Gastroesophageal sphincter (tissue), 4 donors: ENCODE results near the gene POLR2H. TPM values are rescaled to one million over a fixed set of nuclear protein-coding genes. Genes with fewer than 3 reads are reported as not detected.
"Not testable (repeated sequence)": the region's sequence is repeated elsewhere in the genome, so short reads cannot be mapped to it uniquely, and the experiment has no call there.

ENCODE experiments used
- ATAC-seq: fragments of 150-250 bp; one replicate; pipeline ENCODE4 v1.9.1; 2016; ENCODE audit warnings: mild to moderate bottlenecking, moderate library complexity
- H3K27ac ChIP-seq, 4 donors: fragments of 200-600 bp; sonication (generic) in 3 of 4; 1 replicate in 3 of 4; 2 replicates in 1 of 4; pipeline ENCODE4 v1.5.1; 2016 to 2019
- H3K27me3 ChIP-seq: fragments of 200-600 bp; sonication (generic); one replicate; pipeline ENCODE4 v1.5.1; 2019
- H3K36me3 ChIP-seq, 2 donors: fragments of 200-600 bp; sonication (generic); one replicate each; pipeline ENCODE4 v1.5.1; 2019; ENCODE audit warnings: control low read depth in 1 of 2
- H3K4me1 ChIP-seq, 3 donors: fragments of 200-600 bp; sonication (generic); 1 replicate in 2 of 3; 2 replicates in 1 of 3; pipeline ENCODE4 v1.5.1; 2016 to 2019; ENCODE audit warnings: control low read depth in 2 of 3
- H3K4me3 ChIP-seq, 2 donors: fragments of 200-600 bp; sonication (generic); one replicate each; pipeline ENCODE4 v1.5.1; 2019; ENCODE audit warnings: mild to moderate bottlenecking in 1 of 2, moderate library complexity in 1 of 2
- H3K9me3 ChIP-seq, 3 donors: fragments of 200-600 bp; sonication (generic); one replicate each; pipeline ENCODE4 v1.5.1; 2017 to 2019; ENCODE audit warnings: control low read depth in 2 of 3
- CTCF ChIP-seq, 4 experiments: fragments of 200-600 bp in 2 of 4; fragments of 450-650 bp in 2 of 4; sonication (generic) in 1 of 4; IDR thresholded peaks; one replicate each; pipeline ENCODE4 v1.5.1; 2017 to 2019; ENCODE audit warnings: antibody characterized with exemption in 4 of 4, mild to moderate bottlenecking in 2 of 4, moderate library complexity in 2 of 4
- EP300 ChIP-seq: sonication (generic); formaldehyde crosslinking; IDR thresholded peaks from one replicate; pipeline ENCODE4 v1.6.1; 2017; ENCODE audit warnings: antibody characterized with exemption, mild to moderate bottlenecking
- POLR2A ChIP-seq, 2 donors: fragments of 450-650 bp; IDR thresholded peaks; one replicate each; pipeline ENCODE4 v1.6.1; 2017; ENCODE audit warnings: antibody characterized with exemption in 2 of 2, mild to moderate bottlenecking in 2 of 2, moderate library complexity in 1 of 2
- POLR2AphosphoS5 ChIP-seq: sonication (generic); formaldehyde crosslinking; IDR thresholded peaks from one replicate; pipeline ENCODE4 v1.6.1; 2017; ENCODE audit warnings: antibody characterized with exemption
- WGBS, 2 donors: methylation state at CpG; one replicate each; pipeline ENCODE4 v1.1.5; 2018; ENCODE audit warnings: low coverage in 1 of 2; 5-methylcytosine and 5-hydroxymethylcytosine counted together
- total RNA-seq, 4 donors: library from RNA; depleted of rRNA; stranded (reverse); fragments of >200 nt; gene quantifications; one replicate each; pipeline ENCODE4 v1.1.0, GENCODE V29; 2016

Gene POLR2H
- total RNA-seq, 4 donors from 2014 or later = 32.8 to 54.1 (median 40.9) TPM

GRCh38 chr3:184337399-184337714, 24.2 kb upstream of the POLR2H start, which contains the start of gene FAM131A:
Gene FAM131A, plus strand, starts transcription at chr3:184337600. Its CDS starts 31 bp downstream, at chr3:184337631.
- Histone ChIP-seq H3K4me3 (peak within 1 kb of the TSS; percentile 89 to 92), H3K36me3 (peaks cover 0 to 42% of the 10 kb centered on the region in 2 donors), H3K27ac (peak within 1 kb of the TSS; percentile 94 to 99 (median 98)), H3K9me3 (no peaks in the 10 kb centered on the region), H3K4me1 (peaks cover 0 to 72% (median 30%) of the 10 kb centered on the region in 3 donors), H3K27me3 (no peaks in the 10 kb centered on the region)
- TF ChIP-seq POLR2A (IDR thresholded peaks at IDR 0.05) (peak; percentile 20 to 42), EP300 (no peak), POLR2AphosphoS5 (peak; percentile 79), CTCF (IDR thresholded peaks at IDR 0.05) (peak in 2 of 4 experiments; percentile 28 to 42)
- WGBS, 2 donors = 12 to 21% methylated on average over 5 of the region's 6 CpGs
- ATAC-seq = peak; percentile 68

DNA sequence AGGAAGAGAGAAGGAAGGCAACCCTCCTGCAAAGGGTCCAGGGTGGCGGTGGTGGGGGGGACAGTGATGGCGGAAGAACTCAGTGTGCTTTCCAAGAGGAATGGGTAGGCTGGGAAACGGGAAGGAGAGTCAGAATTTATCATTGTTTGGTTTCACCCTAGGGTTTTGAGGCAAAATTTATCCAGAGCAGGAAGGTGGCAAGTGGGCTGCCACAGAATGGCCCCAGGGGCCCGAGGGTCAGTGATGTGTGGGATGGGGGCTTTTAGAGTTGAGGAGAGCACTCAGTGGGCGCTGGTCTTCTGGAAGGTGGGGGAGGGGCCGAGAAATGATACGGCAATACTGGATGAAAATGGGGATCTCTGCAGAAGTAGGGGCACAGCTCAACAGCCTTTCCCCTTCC, 23.5 kb upstream of the POLR2H start:
- no peaks in the 10 kb centered on the region for H3K9me3 ChIP-seq
- H3K27ac ChIP-seq = peak overlapping the region; percentile 94 to 99 (median 98)
- TF ChIP-seq POLR2AphosphoS5 (no peak), CTCF (IDR thresholded peaks at IDR 0.05) (no peak), POLR2A (IDR thresholded peaks at IDR 0.05) (no peak), EP300 (no peak)
- peaks cover 0 to 68% (median 30%) of the 10 kb centered on the region in 3 donors for H3K4me1 ChIP-seq
- no peaks in the 10 kb centered on the region for H3K27me3 ChIP-seq
- H3K36me3 ChIP-seq = peaks cover 0 to 42% of the 10 kb centered on the region in 2 donors
- WGBS, 2 donors = 28 to 41% methylated on average over 3 to 7 of the region's 7 CpGs
- H3K4me3 ChIP-seq = peak overlapping the region; percentile 1 to 92
- ATAC-seq = no peak

DNA sequence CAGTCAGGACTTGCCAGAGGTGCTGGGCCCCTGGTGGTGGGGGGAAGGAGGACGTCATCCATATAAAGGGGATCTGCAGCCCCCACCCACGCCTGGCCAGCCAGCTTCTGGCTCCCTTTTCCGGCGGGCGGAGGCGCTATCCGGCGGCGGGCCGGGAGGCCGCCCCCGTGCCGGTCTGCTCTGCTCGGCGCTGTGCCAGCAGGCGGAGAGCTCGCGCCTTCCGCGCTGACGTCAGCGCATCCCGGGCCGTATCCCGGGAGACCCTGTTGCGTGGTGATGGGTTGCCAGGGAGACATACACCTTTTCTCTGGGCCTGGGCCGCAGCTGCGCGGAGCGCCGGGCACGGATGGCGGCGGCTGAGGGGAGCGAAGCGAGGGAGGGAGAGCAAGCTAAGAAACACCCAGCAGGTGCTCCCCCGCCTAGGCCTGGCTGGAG, 23.0 kb upstream of the POLR2H start:
- no peaks in the 10 kb centered on the region for H3K27me3 ChIP-seq
- H3K27ac ChIP-seq = peak overlapping the region; percentile 94 to 99 (median 98)
- peaks cover 0 to 68% (median 30%) of the 10 kb centered on the region in 3 donors for H3K4me1 ChIP-seq
- H3K4me3 ChIP-seq = peak overlapping the region; percentile 6 to 92
- no CpG with 5 or more reads among the region's 37 CpGs for WGBS, 2 donors
- no peaks in the 10 kb centered on the region for H3K9me3 ChIP-seq
- H3K36me3 ChIP-seq = peaks cover 0 to 42% of the 10 kb centered on the region in 2 donors
- TF ChIP-seq EP300 (no peak), CTCF (IDR thresholded peaks at IDR 0.05) (peak in 3 of 4 experiments; percentile 40 to 49 (median 41)), POLR2AphosphoS5 (peak; percentile 36)
- peak; percentile 70 for ATAC-seq

GRCh38 chr3:184339001-184339400, 22.5 kb upstream of the POLR2H start:
- Histone ChIP-seq H3K9me3 (no peaks in the 10 kb centered on the region), H3K27me3 (no peaks in the 10 kb centered on the region), H3K27ac (peak overlapping the region; percentile 94 to 99 (median 98)), H3K4me1 (peaks cover 0 to 68% (median 30%) of the 10 kb centered on the region in 3 donors), H3K36me3 (peaks cover 0 to 42% of the 10 kb centered on the region in 2 donors), H3K4me3 (peak overlapping the region; percentile 6 to 92)
- ATAC-seq = no peak
- WGBS, 2 donors = 30 to 41% methylated on average over 5 to 7 of the region's 8 CpGs
- TF ChIP-seq CTCF (IDR thresholded peaks at IDR 0.05) (no peak), POLR2AphosphoS5 (no peak), EP300 (no peak), POLR2A (IDR thresholded peaks at IDR 0.05) (no peak)

DNA sequence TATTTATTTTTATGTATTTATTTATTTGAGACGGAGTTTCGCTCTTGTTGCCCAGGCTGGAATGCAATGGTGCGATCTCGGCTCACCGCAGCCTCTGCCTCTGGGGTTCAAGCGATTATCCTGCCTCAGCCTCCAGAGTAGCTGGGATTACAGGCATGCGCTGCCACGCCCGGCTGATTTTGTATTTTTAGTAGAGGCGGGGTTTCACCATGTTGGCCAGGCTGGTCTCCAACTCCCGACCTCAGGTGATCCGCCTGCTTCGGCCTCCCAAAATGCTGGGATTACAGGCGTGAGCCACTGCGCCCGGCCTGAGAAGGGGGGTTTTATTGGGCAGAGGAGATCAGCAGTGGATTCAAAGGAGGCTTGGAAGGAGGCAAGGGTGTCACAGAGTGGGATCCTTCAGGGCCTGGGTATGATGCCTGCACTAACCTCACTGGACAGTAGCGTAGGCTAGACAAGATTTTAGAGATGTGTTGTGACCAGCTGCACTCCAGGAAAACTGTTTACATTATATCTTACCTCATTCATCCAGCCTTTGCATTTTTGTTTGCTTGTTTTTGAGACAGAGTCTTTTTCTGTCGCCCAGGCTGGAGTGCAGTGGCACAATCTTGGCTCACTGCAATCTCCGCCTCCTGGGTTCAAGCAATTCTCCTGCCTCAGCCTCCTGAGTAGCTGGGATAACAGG, 21.9 kb upstream of the POLR2H start:
- H3K27me3 ChIP-seq, H3K9me3 ChIP-seq, ATAC-seq: not testable (repeated sequence)
- peaks cover 0 to 42% of the 10 kb centered on the region in 2 donors for H3K36me3 ChIP-seq
- H3K4me3 ChIP-seq = peak overlapping the region in 1 of 2 donors; percentile 92
- H3K27ac ChIP-seq = peak overlapping the region in 3 of 4 donors; percentile 94 to 99 (median 98)
- peaks cover 0 to 65% (median 30%) of the 10 kb centered on the region in 3 donors for H3K4me1 ChIP-seq
- 78 to 81% methylated on average over 4 to 12 of the region's 19 CpGs for WGBS, 2 donors
